Hindlimb muscle (tissue), 1 donor: ENCODE data around the gene NEDD4L. TPM values are rescaled to one million over a fixed set of nuclear protein-coding genes. Genes with fewer than 3 reads are reported as not detected.

Experiments
- DNase-seq: peaks from one replicate; pipeline ENCODE4 v3.0.0-alpha.2; 2013
- polyA plus RNA-seq: library from polyadenylated mRNA; unstranded; fragments of 120-200 nt; gene quantifications from one replicate; pipeline ENCODE4 v1.2.1, GENCODE V29; 2013; ENCODE audit not compliant: insufficient read length

NEDD4L gene
- polyA plus RNA-seq, 1 donor, result 45.4 TPM

GRCh38 chr18:58213440-58213839, 169.4 kb downstream of the NEDD4L start:
- DNase-seq, result no peak

DNA sequence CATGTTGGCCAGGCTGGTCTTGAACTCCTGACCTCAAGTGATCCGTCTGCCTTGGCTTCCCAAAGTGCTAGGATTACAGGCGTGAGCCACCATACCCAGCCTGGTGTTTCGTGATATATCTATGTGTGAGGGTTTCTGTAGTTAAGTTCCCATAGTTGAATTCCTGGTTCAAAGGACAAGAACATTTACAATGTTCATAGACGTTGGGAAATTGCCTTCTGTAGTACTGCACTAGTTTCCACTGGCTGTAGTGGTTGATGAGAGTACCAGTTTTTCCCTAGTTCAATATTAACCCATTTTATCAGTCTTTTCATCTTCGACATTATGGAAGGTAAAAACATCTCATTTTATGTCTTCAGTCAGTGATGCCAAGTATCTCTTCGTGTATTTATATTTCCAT, 171.0 kb downstream of the NEDD4L start:
- no peak for DNase-seq

DNA sequence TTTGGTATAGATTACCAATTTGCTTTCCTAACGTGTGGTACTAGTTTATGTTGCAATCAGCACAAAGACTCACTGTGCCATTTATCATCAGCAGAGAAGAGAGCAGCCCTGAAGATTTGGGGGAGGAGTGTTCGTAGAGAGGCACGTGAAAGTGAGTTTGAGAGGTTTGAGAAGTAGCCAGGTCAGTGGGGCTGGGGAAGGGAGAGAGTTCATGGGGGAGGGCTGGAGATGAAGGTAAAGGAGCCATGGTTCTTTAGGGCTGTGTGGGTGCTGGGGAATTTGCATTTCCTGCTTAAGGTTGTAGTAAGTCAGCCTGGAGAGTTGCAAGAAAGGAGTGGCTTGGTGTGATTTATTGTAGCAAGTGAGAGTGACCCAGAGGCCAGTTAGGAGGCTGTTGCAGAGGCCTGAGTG, 172.1 kb downstream of the NEDD4L start:
- DNase-seq, result no peak

GRCh38 chr18:58217052-58217451, 173.0 kb downstream of the NEDD4L start:
- no peak for DNase-seq

GRCh38 chr18:58218117-58218516, 174.1 kb downstream of the NEDD4L start:
- DNase-seq, result no peak

DNA sequence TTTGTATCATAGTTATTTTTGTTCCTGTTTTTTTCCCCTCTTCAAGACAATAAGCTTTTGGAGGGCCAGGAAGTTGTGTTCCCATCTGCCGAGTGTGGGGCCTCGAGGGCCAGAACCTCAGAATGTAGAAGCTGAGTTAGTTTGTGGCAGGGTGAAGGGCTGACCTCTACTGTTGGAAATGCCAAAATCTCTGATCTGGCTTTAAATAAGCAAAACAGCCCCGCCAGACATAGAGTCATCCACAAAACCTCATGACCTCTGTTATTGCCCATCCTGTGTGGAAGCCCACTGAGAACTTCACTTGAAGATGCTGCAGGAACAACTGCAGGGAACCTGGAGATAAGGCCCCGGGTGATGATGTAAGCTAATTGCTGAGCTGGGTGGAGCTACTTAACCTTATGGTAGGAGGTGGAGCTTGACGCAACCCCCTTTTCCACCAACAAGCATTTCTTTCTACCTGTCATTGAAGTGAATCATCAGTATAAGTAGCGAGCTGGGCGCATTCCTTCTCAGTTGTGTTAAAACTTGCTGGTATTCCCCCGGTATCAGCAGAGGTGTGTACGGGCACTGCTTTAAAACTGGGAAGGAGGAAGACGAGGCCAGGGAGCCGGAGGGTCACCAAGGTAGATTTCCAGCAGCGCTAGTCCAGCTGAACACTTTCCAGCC, 177.2 kb downstream of the NEDD4L start:
- DNase-seq, result no peak

- DNase-seq, result no peak
Observed at GRCh38 chr18:58222432-58223125, 178.6 kb downstream of the NEDD4L start.

- no peak for DNase-seq
Observed at GRCh38 chr18:58223717-58224424, 179.8 kb downstream of the NEDD4L start.

DNA sequence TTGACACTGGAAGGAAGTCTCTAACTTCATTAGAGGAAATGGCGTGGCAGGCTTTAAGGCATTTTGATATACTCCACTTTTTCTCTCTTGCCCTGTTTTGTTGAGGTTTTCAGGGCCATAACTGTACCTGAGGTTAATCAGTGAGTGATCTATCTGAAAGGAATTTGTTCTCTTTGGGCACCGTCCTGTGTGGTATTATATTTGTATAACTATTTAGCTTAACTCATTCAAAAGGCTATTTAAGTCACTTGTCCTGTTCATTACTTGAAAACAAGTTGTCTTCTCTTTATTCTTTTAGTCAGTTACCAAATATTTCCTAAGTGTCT, 180.4 kb downstream of the NEDD4L start:
- DNase-seq, result no peak

DNA sequence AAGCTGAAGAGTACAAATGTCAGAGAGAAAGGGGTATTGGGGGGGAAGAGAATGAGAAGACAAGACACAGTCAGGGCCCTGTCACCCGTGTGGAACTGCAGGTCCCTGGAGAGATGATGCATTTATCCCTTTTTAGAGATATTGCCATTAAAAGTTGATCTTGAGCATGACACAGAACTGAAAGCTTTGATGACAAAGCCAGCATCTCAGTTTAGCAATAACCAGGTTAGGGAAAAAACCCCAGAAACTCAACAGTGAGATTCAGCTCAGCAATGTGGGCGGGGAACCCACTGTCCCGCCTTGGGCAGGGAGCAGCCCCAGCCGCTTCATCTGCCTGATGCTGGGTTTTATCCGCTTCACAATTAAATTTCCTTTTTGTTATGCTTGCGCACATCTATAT, 181.1 kb downstream of the NEDD4L start:
- no peak for DNase-seq

- DNase-seq, result no peak
Observed at GRCh38 chr18:58226429-58226828, 182.4 kb downstream of the NEDD4L start.

DNA sequence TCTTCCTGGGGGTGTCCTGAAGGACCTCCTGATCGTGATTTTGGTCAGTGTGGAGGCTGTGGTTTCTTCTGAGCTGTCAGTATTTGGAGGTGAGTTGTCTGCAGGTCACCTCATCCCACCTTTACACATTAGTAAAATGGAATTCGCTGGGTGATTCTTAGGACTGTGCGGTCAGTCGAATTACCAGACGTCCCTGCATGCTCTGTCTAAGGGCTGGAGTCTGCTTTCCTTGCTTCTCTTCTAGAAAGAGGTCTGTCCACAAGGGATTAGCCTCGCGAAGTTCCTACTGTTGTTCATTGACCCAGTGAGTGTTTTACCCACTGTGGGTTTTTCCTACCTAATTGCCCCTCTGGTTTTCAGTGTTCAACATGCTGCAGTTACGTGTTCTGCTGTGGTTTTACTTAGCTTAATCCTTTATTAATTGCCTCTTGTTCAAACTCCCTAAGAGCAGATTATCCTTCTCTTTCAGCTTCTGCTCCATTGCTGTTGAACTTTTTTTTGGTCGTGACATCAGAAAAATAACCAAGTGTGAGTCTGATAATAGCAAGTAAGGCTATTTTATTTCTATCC, 183.4 kb downstream of the NEDD4L start:
- DNase-seq, result no peak

DNA sequence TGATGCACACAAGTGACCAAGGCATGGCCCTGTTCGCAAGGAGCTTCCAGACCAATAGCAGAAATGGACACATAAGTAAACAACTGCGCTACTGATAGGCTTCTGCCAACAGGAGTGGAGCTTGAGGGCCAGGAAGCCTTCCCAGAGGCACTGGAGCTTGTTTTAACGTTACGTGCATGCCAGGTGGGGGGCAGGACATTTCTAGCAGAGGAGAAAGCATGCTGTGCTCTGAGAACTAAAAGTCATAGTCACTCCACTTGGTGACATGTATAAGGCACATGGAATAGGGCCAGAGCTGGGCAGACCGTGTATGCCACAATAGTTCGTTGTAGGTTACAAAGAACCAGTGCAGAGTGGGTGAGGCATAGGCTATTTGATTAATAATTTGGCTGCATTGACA, 184.2 kb downstream of the NEDD4L start:
- DNase-seq, result no peak

- DNase-seq, result no peak
Observed at GRCh38 chr18:58228762-58229161, 184.7 kb downstream of the NEDD4L start.

DNA sequence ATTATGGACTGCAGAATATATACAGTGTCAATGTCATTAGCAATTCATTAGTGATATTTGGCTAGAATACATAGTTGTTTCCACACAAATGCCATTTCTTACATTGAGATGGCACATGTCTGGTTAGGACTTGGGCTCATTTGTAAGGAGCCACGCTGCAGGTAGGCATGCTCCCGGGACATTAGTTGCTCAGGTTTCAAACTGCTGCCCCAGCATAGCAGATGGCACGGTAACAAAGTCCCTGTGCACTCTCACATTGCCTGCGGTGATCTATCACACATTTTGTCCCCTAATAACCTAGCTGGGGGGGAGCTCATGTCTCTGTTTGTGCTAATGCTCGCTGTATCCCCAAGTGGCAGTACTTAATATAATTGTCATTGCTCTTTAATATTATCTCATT, 185.1 kb downstream of the NEDD4L start:
- DNase-seq, result no peak

DNA sequence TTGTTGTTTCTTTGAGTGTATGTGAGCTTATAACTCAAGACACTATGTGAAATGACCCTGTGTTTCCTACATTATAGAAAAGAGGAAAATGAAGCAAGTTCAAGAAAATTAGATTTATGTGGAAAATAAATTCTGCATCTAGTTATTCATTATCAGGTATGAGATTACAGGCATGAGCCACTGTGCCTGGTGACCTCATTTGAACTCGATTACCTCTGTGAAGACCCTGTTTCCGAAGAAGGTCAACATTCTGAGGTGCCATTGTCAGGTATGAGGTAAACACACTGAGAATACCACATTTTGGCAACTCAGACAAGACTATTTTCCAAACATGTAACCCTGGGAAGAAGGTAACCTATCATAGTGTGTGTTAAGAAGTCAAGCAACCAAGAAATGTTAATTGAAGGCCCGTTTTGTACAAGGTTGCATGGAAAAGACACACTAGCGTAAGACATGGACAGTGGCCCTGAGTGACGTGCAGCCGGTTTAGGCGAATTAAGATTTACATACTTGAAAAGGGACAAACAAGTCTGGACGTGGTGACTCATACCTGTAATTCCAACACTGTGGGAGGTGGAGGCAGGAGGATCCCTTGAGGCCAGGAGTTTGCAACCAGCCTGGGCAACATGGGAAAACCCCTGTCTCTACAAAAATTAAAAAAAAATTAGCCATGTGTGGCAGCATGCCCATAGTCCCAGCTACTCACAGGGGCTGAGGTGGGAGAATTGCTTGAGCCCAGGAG, 186.6 kb downstream of the NEDD4L start:
- DNase-seq, result no peak

- DNase-seq, result no peak
Observed at GRCh38 chr18:58231930-58232329, 187.9 kb downstream of the NEDD4L start.

- DNase-seq, result no peak
Observed at GRCh38 chr18:58232668-58233067, 188.6 kb downstream of the NEDD4L start.

GRCh38 chr18:58234359-58234741, 190.3 kb downstream of the NEDD4L start:
- no peak for DNase-seq

- no peak for DNase-seq
Observed at GRCh38 chr18:58235001-58235436, 191.0 kb downstream of the NEDD4L start.

DNA sequence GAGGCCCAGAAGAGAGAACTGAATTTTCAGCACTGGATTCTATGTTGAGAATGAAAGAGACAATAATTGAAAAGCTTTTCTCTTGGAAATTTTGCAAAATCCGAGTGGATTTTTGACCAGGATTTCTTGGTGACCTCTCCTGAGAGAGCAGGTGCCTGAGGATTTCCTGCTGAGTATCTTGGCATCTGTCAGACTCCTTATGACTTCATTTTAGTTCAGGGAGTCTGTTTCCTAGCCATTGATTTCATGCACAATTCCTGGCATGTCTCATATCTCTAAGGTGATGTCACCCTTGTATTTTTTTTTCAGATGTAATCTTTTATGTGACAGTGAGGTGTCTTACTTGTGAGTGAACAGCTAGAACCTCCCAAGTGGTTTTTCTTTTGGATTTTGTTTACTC, 195.9 kb downstream of the NEDD4L start:
- no peak for DNase-seq

GRCh38 chr18:58241026-58241679, 197.1 kb downstream of the NEDD4L start:
- DNase-seq, result no peak
